Measurements from ENCODE around the gene KDF1.
A peak's percentile ranks its signal among the peaks of the same experiment; 100 is the strongest.

The KDF1 gene, protein sequence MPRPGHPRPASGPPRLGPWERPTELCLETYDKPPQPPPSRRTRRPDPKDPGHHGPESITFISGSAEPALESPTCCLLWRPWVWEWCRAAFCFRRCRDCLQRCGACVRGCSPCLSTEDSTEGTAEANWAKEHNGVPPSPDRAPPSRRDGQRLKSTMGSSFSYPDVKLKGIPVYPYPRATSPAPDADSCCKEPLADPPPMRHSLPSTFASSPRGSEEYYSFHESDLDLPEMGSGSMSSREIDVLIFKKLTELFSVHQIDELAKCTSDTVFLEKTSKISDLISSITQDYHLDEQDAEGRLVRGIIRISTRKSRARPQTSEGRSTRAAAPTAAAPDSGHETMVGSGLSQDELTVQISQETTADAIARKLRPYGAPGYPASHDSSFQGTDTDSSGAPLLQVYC

DNA sequence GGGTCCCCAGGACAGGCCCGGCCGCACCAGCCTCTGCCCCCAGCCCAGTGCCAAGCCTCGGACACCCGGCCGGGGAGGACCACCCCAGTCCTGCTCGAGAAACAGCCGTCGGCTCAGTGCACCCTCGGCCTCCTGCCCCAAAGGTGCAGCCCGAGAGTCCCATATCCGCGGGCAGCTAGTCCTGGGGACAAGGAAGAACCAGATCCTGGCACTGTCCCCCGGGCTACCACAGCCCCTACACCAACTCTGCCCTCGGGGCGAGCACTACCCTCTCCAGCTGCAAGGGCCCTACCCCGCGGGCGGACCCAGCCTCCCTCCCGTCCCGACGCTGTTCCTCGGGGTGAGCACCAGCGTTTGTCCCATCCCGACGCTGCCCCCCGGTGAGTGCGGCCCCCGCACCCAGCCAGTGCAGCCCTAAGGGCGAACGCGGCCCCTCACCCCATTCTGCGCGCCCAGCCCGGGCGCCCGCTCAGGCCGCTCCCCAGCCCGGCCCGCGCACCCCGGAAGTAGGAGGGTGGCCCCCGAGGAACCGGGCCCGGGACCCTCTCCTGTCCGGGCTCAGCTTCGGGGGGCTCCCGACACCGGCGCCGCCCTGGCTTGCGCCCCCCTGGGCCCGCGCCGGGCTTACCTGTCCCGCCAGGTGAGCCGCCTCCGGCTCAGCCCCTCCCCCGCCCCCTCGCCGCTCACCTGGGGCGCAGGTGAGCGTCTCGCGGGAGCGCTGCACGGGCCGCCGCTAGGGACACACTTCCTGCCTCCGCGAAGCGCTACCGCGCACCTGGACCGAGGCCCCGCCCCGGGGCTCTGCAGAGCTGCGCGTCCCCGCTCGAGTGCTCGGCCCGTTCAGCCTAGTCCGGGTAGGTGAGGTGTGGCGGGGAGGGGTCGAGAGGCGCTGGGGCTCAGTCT lies at the start of gene KDF1:
Gene KDF1 (minus strand): TSS at position 747 of the 903 bp plus-strand sequence. CDS start 8,088 bp downstream, outside the sequence.
- peak; percentile 9 to 22 for DNase-seq (ENCODE audit: low read depth in 2 of 2)

DNA sequence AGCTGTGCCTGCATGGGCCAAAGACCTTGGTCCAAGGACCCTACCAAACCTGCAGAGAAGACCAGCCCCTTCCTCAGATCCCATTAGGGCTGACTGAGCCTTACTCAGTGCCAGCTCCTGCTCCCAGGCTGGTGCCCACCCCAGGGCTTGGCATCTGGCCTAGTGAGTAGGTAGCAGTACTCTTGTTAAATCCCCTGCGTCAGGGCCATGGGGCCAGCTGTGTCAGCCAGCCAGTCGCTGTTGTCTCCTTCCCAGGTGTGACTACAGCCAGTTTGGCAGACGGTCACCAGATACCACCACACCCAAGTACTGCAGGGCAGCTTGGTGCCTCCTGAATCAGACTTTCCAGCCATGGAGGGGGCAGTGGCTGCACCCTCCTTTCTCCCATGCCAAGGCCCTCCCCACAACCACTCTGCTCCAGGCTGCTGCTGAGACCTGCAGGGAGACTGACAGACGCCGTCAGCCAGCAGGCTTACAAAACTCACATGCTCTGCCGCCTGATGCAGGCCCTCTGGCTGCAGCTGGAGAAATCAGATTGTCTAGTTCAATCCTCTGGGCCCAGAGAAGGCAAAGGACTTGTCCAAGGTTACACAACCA lies 49.4 kb upstream of the KDF1 start:
- DNase-seq (ENCODE audit: low read depth in 2 of 2), result no peak

GRCh38 chr1:27007909-27008582 lies 47.8 kb upstream of the KDF1 start:
- no peak for DNase-seq (ENCODE audit: low read depth in 2 of 2)

GRCh38 chr1:27006683-27007082 lies 46.4 kb upstream of the KDF1 start:
- DNase-seq (ENCODE audit: low read depth in 2 of 2), result no peak

- DNase-seq (ENCODE audit: low read depth in 2 of 2), result no peak
Measured at GRCh38 chr1:27005648-27006496, 45.6 kb upstream of the KDF1 start.

GRCh38 chr1:27005166-27005530 lies 44.9 kb upstream of the KDF1 start:
- DNase-seq (ENCODE audit: low read depth in 2 of 2), result no peak

DNA sequence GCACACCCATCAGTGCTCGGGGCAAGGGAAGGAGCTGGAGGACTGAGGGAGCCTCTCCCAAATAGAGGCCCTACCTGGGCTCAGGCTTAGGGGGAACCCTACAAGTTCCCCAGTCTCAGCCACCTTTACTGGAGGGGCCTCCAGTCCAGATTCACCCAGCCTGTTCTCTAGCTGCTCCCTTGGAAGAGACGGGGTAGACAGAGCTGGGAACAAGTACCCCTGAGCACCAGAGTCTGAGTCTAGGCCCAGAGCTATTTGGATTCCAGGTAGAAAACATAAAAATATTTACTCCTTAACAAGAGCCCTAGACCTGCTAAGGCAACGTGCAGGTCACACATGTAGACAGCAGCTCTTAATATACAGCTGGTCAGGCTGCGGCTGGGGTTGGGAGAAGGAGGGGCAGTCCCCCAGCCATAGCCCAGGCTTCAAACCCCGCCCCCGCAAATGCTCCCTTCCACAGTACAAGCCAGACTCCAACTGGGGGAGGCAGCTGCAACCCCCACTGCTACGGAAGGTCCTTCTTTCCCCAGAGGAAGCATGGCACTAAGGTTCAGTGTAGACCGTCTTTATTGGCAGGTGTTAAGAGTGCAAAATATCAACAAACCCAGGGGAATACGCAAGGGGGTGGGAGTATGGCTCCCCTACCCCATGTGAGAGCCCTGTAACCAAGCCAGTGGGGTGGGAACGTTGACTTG lies 44.4 kb upstream of the KDF1 start:
- DNase-seq (ENCODE audit: low read depth in 2 of 2), result no peak

DNA sequence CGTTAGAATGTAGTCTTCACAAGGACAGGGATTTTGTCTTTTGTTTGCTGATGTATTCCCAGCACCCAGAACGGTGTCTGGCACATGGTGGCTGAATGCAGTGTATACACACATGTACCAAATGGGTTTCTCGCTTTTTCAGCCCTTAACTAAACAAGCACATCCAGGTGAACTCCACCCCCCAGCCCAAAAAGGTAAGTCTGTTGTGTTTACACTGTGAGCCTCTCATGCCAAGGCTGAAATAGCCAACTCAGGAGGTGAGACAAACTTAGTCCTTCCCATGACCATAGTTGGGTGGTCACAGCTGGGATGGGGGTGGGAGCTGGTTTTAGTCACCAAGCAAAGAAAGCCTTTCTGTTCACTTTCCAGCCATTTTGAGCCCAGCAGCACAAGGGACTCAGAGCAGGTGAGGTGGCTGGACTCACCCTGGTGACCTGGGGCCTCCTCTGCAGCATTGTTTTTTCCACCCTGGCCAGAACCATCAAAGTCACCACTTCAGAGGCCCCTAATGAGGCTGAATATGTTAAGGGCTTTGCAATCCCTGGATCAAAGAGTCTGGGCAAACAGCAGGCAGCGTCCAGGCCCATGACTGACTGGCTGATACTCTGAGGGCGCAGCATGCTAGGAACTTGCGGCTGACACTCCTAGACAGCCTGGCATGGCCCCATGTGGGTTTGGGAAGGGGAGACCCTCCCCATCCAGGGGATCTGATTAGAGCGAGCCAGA lies 43.6 kb upstream of the KDF1 start:
- DNase-seq (ENCODE audit: low read depth in 2 of 2), result no peak

DNA sequence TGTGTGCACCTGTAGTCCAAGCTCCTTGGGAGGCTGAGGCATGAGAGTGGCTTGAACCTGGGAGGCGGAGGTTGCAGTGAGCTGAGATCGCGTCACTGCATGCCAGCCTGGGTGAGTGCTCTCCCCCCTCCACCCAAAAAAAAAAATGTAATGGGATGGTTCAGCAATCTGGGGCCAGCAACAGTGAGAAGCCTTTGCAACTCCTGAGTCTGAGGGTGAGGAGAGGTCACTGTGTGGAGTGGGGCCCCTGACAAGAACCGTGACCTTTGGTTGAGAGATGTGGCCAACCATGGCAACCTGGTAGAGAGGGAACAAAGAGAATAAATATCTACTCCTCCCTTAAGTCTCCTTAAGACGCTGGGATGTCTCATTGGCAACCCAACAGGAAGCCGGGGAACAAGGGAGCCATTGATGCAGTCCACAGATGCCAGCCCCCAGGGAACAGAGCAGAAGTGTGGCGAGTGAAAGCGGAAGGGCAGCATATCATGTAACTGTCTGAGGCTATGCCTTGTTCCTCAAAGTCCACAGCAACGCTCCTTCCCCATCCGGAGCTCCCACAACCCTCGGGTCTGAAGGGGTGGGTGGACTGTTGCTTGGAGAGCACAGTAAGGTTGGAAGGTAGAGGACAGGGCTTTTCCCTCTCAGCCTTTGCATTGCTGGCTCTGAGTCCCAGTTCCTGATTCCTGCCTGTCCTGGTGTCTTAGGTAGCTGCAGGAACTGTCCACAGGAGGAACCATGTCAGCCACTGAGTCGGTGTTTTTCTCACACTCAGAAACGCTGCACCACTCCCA lies 41.5 kb upstream of the KDF1 start:
- DNase-seq (ENCODE audit: low read depth in 2 of 2), result no peak

- no peak for DNase-seq (ENCODE audit: low read depth in 2 of 2)
Measured at GRCh38 chr1:27000817-27001460, 40.7 kb upstream of the KDF1 start.

DNA sequence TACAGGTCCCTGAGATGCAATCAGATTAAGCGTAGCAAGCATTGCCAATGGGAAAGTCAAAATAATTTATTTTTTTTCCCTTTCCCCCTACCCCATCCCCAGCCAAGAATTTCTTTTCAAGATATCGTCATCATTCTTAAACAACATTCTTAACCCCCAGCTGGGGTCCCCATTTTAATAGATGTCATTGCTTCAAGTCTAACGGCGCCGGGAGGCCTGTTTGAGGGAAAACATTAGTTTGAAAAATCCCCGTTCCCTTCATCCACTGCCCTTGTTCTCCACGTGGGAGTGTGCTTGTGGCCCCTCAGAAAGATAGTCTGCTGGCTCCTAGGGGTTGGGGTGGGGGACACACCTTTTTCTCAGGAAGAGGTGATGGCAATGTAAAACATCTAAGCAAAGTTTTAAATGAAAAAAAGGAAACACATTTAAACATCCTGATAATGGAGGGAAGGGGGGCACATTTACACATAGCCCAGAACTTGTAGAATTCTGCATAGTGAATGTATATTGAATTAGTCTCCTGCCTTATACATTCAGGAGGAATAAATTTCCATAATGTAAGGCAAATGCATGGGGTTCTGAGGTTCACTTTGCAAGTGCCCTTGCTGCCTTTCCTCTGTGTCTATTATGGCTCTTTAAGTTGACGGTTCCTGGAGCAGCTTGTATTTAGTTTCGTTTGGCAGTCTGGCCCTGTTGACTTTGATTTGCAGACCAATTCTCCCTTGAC lies 40.0 kb upstream of the KDF1 start:
- no peak for DNase-seq (ENCODE audit: low read depth in 2 of 2)

DNA sequence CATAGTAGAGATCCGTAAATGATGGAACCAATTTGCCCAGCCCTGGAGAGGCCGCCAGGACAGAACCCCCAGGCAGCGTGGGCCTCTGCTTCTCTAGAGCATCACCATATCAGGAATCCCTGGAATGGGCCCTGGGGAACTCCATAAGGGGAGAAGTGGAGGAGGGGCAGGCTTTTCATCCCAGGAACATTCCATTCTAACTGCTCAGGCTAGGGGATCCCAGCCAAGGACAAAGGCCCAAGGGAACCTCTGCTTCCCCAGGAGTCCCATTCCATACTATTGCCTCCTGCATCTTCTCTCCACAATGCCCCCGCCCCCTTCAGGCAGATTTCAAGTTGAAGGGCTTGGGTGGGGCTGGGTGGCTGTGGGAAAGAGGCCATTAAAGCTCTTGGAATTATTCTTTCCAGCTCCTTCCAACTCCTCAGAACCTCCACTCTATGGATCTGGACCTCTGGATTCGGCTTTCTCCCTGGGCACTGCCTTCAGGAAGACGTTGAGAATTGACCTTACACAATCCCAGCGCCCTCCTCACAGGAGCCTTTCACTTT lies 39.2 kb upstream of the KDF1 start:
- DNase-seq (ENCODE audit: low read depth in 2 of 2), result no peak

DNA sequence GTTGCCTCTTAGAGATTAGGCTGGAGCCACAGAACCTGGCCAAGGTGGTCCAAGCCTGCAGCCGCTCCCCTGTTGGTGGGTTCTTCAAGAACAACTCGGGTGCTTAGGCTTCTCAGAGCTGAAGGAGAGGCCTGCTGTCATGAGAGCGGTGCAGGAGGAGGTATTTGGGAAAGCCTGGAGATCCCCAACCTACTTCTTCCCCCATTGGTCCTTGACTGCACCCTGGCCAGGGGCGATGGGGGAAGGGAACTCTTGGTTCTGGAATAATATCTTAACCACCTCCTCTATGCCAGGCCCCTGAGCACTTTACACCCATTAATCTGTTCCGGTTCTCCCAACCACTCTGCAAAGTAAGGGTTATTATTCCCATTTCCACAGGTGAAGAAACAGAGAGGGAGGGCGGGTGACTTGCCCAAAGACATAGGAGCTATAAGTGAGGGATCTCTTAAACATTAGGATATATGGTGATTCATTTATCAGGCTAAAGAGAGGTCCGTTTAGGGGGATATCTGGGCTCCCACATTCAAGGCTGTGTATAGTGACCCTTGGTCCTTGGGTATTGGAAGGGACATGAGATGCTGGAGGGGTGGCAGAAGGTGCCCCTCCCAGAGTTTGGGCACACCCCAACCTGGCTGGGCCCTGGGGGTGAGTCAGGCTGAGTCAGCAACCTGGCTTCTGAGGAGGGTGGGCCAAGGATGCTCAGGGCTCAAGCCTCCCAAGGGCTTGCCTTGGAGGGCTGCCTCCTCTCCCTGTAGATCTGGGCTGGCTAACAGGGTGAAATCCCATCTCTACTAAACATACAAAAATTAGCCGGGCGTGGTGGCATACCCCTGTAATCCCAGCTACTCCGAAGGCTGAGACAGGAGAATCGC lies 38.4 kb upstream of the KDF1 start:
- DNase-seq (ENCODE audit: low read depth in 2 of 2), result no peak

DNA sequence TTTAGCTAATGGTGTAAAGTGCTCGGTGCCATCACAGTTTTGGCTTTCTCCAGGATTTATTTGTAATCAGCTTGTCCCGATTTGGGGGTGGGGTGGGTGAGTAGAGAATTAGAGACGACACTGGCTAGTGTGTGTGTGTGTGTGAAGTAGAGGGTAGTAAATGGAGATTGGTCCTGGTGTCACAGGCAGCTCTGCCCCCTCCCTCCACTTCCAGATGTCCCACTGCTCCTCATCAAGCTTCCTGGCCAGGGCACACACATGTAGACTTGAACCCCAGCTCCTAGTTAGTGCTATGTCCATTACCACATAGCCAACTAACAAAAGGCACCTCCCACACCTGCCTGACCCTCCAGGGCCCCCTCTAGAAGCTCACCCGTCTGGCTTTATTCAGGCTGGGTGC lies 36.4 kb upstream of the KDF1 start:
- DNase-seq (ENCODE audit: low read depth in 2 of 2), result no peak

DNA sequence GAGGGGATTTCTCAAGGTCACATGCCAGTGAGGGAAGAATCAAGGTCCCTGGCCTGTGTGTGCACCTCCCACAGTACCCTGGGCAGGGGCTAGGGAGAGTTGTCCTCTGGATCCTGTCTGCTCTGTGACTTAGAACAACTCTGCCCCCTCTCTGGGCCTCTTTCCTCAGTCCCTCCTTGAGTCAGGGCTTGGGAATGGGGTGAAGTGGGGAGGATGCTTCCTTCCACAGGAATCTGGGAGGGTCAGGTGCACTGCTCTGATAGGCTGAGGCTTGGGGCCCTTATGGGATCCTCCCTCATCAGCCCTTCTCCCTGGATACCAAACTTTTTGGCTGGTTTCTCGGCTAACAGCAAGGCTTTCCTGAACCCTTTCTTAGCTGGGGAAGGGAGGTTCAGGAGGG lies 35.8 kb upstream of the KDF1 start:
- no peak for DNase-seq (ENCODE audit: low read depth in 2 of 2)

GRCh38 chr1:26994787-26995517 lies 34.7 kb upstream of the KDF1 start:
- no peak for DNase-seq (ENCODE audit: low read depth in 2 of 2)

Measured in stimulated activated CD4-positive, alpha-beta T cell treated with anti-CD3 and anti-CD28 coated beads, Interleukin-1b, Interleukin-23, amount 100 ng/mL, for 1 hour (primary cell).